ENCODE results near the gene DNASE1L3. TPM values are rescaled to one million over a fixed set of nuclear protein-coding genes. Genes with fewer than 3 reads are reported as not detected.

The DNASE1L3 gene
- total and polyA plus RNA-seq, 2 experiments from 2014 or later: 0.97 to 0.99 TPM

DNA sequence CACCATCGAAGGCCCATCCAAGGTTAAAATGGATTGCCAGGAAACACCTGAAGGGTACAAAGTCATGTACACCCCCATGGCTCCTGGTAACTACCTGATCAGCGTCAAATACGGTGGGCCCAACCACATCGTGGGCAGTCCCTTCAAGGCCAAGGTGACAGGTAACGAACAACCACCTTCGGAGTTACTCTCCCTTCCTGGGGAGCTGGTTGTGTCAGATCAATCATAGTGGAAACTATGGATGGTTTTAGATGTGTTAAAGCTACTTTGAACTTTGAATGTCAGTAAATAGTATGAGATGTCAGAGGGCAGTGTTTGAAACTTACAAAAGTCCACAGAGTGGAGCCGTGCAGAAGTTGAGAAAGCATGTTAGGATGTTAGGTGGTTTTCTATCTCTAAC is 42.3 kb downstream of the DNASE1L3 start:
- Histone ChIP-seq H3K27ac (no peak overlapping the region), H3K9me3 (ENCODE audit: low read depth) (no peaks in the 10 kb centered on the region), H3K4me2 (no peak overlapping the region), H3K27me3 (no peaks in the 10 kb centered on the region), H3K4me1 (ENCODE audit: insufficient read depth) (peaks cover 15% of the 10 kb centered on the region), H4K20me1 (ENCODE audit: insufficient read depth, poor library complexity, severe bottlenecking) (no peaks in the 10 kb centered on the region), H3K36me3 (replicated peaks; ENCODE audit: insufficient read depth, low read depth) (no peaks in the 10 kb centered on the region), H3K4me3 (no peak overlapping the region), H3K9me2 (replicated peaks; ENCODE audit: insufficient read depth) (no peaks in the 10 kb centered on the region), H2AFZ (no peak overlapping the region), H3K79me2 (no peaks in the 10 kb centered on the region)
- no peak for DNase-seq (ENCODE audit: low spot score)
- WGBS (ENCODE audit: low lambda C conversion rate, missing lambda C conversion rate): 90% methylated on average over 7 of the region's 7 CpGs
- TF ChIP-seq EZH2 (IDR thresholded peaks at IDR 0.05; ENCODE audit: borderline replicate concordance) (no peak), EZH2phosphoT487 (IDR thresholded peaks at IDR 0.05; ENCODE audit: low read depth, severe bottlenecking, unreplicated experiment) (no peak)
- TF ChIP-seq, protein P1, sequence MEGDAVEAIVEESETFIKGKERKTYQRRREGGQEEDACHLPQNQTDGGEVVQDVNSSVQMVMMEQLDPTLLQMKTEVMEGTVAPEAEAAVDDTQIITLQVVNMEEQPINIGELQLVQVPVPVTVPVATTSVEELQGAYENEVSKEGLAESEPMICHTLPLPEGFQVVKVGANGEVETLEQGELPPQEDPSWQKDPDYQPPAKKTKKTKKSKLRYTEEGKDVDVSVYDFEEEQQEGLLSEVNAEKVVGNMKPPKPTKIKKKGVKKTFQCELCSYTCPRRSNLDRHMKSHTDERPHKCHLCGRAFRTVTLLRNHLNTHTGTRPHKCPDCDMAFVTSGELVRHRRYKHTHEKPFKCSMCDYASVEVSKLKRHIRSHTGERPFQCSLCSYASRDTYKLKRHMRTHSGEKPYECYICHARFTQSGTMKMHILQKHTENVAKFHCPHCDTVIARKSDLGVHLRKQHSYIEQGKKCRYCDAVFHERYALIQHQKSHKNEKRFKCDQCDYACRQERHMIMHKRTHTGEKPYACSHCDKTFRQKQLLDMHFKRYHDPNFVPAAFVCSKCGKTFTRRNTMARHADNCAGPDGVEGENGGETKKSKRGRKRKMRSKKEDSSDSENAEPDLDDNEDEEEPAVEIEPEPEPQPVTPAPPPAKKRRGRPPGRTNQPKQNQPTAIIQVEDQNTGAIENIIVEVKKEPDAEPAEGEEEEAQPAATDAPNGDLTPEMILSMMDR (IDR thresholded peaks at IDR 0.05; ENCODE audit: poor library complexity): no peak

- Histone ChIP-seq H3K27me3 (no peaks in the 10 kb centered on the region), H3K9me2 (replicated peaks; ENCODE audit: insufficient read depth) (no peaks in the 10 kb centered on the region), H3K79me2 (no peaks in the 10 kb centered on the region), H3K4me2 (no peak overlapping the region), H3K4me1 (ENCODE audit: insufficient read depth) (peaks cover 15% of the 10 kb centered on the region), H3K27ac (no peak overlapping the region), H3K9me3 (ENCODE audit: low read depth) (no peaks in the 10 kb centered on the region), H3K4me3 (no peak overlapping the region), H4K20me1 (ENCODE audit: insufficient read depth, poor library complexity, severe bottlenecking) (no peaks in the 10 kb centered on the region), H3K36me3 (replicated peaks; ENCODE audit: insufficient read depth, low read depth) (no peaks in the 10 kb centered on the region), H2AFZ (no peak overlapping the region)
- WGBS (ENCODE audit: low lambda C conversion rate, missing lambda C conversion rate): 92% methylated on average over 16 of the region's 16 CpGs
- TF ChIP-seq EZH2 (IDR thresholded peaks at IDR 0.05; ENCODE audit: borderline replicate concordance) (no peak), EZH2phosphoT487 (IDR thresholded peaks at IDR 0.05; ENCODE audit: low read depth, severe bottlenecking, unreplicated experiment) (no peak)
- TF ChIP-seq, protein P1 (IDR thresholded peaks at IDR 0.05; ENCODE audit: poor library complexity): peak; percentile 67
- DNase-seq (ENCODE audit: low spot score): peak; percentile 67
Observed at GRCh38 chr3:58167431-58168351, 43.1 kb downstream of the DNASE1L3 start.

- H4K20me1 ChIP-seq (ENCODE audit: insufficient read depth, poor library complexity, severe bottlenecking): no peaks in the 10 kb centered on the region
- H3K4me3 ChIP-seq: no peak overlapping the region
- H2AFZ ChIP-seq: no peak overlapping the region
- no peaks in the 10 kb centered on the region for H3K9me2 ChIP-seq (replicated peaks; ENCODE audit: insufficient read depth)
- peak overlapping the region; percentile 33 for H3K27ac ChIP-seq
- H3K9me3 ChIP-seq (ENCODE audit: low read depth): no peaks in the 10 kb centered on the region
- H3K36me3 ChIP-seq (replicated peaks; ENCODE audit: insufficient read depth, low read depth): peaks cover 4% of the 10 kb centered on the region
- TF ChIP-seq EZH2 (IDR thresholded peaks at IDR 0.05; ENCODE audit: borderline replicate concordance): no peak
- TF ChIP-seq, protein P1 (IDR thresholded peaks at IDR 0.05; ENCODE audit: poor library complexity): no peak
- no peak for TF ChIP-seq EZH2phosphoT487 (IDR thresholded peaks at IDR 0.05; ENCODE audit: low read depth, severe bottlenecking, unreplicated experiment)
- H3K4me1 ChIP-seq (ENCODE audit: insufficient read depth): peaks cover 15% of the 10 kb centered on the region
- no peak for DNase-seq (ENCODE audit: low spot score)
- no peaks in the 10 kb centered on the region for H3K79me2 ChIP-seq
- 69% methylated on average over 16 of the region's 16 CpGs for WGBS (ENCODE audit: low lambda C conversion rate, missing lambda C conversion rate)
- no peak overlapping the region for H3K4me2 ChIP-seq
- H3K27me3 ChIP-seq: no peaks in the 10 kb centered on the region
Observed at GRCh38 chr3:58164906-58165821, 45.6 kb downstream of the DNASE1L3 start.
